Measurements from ENCODE around the gene PLPPR1. TPM values are rescaled to one million over a fixed set of nuclear protein-coding genes. Genes with fewer than 3 reads are reported as not detected.

PLPPR1 gene
- total RNA-seq, 1 experiment from 2014 or later = not detected

DNA sequence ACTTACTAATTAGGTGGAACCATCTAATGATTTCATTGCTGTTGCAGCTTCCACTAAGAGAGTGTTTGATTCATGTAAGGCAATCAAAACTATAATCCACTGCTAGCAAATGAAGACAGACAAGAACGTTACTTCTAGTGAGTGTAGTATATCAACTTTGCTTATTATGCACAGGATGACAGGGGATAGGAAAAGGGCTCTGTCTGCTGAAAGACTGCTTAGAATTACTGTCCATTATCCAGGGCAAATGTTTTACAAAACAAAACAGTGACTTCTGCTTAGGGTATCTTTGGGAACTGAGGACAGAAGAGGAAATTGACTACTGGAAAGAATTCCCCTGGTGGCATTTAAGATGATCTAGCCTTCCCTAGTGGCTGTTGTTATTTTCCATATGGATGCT, 40.2 kb downstream of the PLPPR1 start:
- DNase-seq = no peak
- CTCF ChIA-PET = no interaction called here
- peaks cover 51% of the 10 kb centered on the region for H3K27me3 Mint-ChIP-seq (ENCODE audit: unreplicated experiment)
- H3K36me3 Mint-ChIP-seq (ENCODE audit: insufficient read depth, unreplicated experiment) = no peaks in the 10 kb centered on the region
- H3K4me1 Mint-ChIP-seq (ENCODE audit: low read depth, unreplicated experiment) = no peaks in the 10 kb centered on the region
- no peak overlapping the region for H3K4me3 Mint-ChIP-seq (ENCODE audit: low read depth, unreplicated experiment)
- TF ChIP-seq CTCF (IDR thresholded peaks at IDR 0.05; ENCODE audit: unreplicated experiment) = no peak
- no peaks in the 10 kb centered on the region for H3K9me3 Mint-ChIP-seq (ENCODE audit: low read depth, unreplicated experiment)
- intact Hi-C loops (cut with micrococcal nuclease; ENCODE audit: unreplicated experiment) = no loop called here
- no peak overlapping the region for H3K27ac Mint-ChIP-seq (ENCODE audit: unreplicated experiment)
- BruUV-seq (replicated peaks) = no TSS peak

GRCh38 chr9:101072259-101072658, 43.7 kb downstream of the PLPPR1 start:
- Mint-ChIP-seq H3K27me3 (ENCODE audit: unreplicated experiment) (peaks cover 70% of the 10 kb centered on the region), H3K4me3 (ENCODE audit: low read depth, unreplicated experiment) (no peak overlapping the region), H3K27ac (ENCODE audit: unreplicated experiment) (no peak overlapping the region), H3K36me3 (ENCODE audit: insufficient read depth, unreplicated experiment) (no peaks in the 10 kb centered on the region), H3K9me3 (ENCODE audit: low read depth, unreplicated experiment) (no peaks in the 10 kb centered on the region), H3K4me1 (ENCODE audit: low read depth, unreplicated experiment) (no peaks in the 10 kb centered on the region)
- intact Hi-C loops (cut with micrococcal nuclease; ENCODE audit: unreplicated experiment) = no loop called here
- CTCF ChIA-PET = no interaction called here
- no peak for TF ChIP-seq CTCF (IDR thresholded peaks at IDR 0.05; ENCODE audit: unreplicated experiment)
- DNase-seq = no peak
- no TSS peak for BruUV-seq (replicated peaks)

GRCh38 chr9:101073122-101073521, 44.6 kb downstream of the PLPPR1 start:
- no peak overlapping the region for H3K4me3 Mint-ChIP-seq (ENCODE audit: low read depth, unreplicated experiment)
- no peaks in the 10 kb centered on the region for H3K4me1 Mint-ChIP-seq (ENCODE audit: low read depth, unreplicated experiment)
- H3K27ac Mint-ChIP-seq (ENCODE audit: unreplicated experiment) = no peak overlapping the region
- intact Hi-C loops (cut with micrococcal nuclease; ENCODE audit: unreplicated experiment) = no loop called here
- no peak for TF ChIP-seq CTCF (IDR thresholded peaks at IDR 0.05; ENCODE audit: unreplicated experiment)
- DNase-seq = no peak
- no peaks in the 10 kb centered on the region for H3K36me3 Mint-ChIP-seq (ENCODE audit: insufficient read depth, unreplicated experiment)
- no peaks in the 10 kb centered on the region for H3K9me3 Mint-ChIP-seq (ENCODE audit: low read depth, unreplicated experiment)
- peaks cover 77% of the 10 kb centered on the region for H3K27me3 Mint-ChIP-seq (ENCODE audit: unreplicated experiment)
- BruUV-seq (replicated peaks) = no TSS peak
- CTCF ChIA-PET = no interaction called here

DNA sequence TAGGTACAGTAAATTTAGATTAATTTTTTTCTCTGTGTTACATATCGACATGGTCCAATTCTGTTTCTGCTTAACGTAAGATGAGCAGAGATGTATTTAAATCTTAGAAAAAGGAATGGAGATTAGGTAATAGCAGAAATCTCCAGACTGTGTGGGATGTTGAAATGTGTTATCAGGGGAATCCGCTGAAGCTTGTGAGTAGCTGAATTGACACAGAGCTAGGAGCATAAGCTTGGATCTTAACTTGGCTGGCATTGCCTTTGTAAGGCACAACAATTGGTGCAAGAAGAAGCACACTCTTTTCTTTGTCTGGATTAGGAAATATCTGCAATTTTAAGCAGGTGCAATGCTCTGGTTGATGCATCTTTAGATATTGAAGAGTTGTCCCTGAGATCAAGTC, 53.1 kb downstream of the PLPPR1 start:
- Mint-ChIP-seq H3K4me3 (ENCODE audit: low read depth, unreplicated experiment) (no peak overlapping the region), H3K9me3 (ENCODE audit: low read depth, unreplicated experiment) (no peaks in the 10 kb centered on the region), H3K4me1 (ENCODE audit: low read depth, unreplicated experiment) (no peaks in the 10 kb centered on the region), H3K36me3 (ENCODE audit: insufficient read depth, unreplicated experiment) (no peaks in the 10 kb centered on the region), H3K27ac (ENCODE audit: unreplicated experiment) (no peak overlapping the region), H3K27me3 (ENCODE audit: unreplicated experiment) (peaks cover 33% of the 10 kb centered on the region)
- TF ChIP-seq CTCF (IDR thresholded peaks at IDR 0.05; ENCODE audit: unreplicated experiment) = no peak
- no TSS peak for BruUV-seq (replicated peaks)
- CTCF ChIA-PET = no interaction called here
- DNase-seq = no peak
- intact Hi-C loops (cut with micrococcal nuclease; ENCODE audit: unreplicated experiment) = no loop called here
